ENCODE measurements around the gene SMC4.
"Not testable (repeated sequence)": the region's sequence is repeated elsewhere in the genome, so short reads cannot be mapped to it uniquely, and the experiment has no call there.

The SMC4 gene

GRCh38 chr3:160446522-160447056 lies 47.1 kb downstream of the SMC4 start:
- no peak for DNase-seq

DNA sequence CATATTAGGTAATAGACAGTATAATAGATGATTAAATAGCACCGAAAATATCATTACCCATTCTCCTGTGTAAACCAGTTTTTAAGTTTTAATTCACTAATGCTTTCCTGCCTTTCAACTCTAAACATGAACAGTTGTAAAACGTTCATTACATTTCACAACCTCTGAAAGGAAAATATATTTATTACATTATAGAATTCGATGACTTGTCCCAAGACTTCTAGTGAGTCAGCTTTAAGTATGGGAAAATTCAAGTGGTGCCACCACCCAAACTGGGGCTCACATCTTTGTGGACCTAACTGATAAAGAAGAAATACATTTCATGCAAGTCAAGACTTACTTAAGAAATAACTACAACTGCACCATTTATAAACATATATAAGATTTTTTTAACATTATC lies 48.1 kb downstream of the SMC4 start:
- peak; percentile 70 for DNase-seq

GRCh38 chr3:160448845-160449635 lies 49.6 kb downstream of the SMC4 start:
- DNase-seq = peak; percentile 37

DNA sequence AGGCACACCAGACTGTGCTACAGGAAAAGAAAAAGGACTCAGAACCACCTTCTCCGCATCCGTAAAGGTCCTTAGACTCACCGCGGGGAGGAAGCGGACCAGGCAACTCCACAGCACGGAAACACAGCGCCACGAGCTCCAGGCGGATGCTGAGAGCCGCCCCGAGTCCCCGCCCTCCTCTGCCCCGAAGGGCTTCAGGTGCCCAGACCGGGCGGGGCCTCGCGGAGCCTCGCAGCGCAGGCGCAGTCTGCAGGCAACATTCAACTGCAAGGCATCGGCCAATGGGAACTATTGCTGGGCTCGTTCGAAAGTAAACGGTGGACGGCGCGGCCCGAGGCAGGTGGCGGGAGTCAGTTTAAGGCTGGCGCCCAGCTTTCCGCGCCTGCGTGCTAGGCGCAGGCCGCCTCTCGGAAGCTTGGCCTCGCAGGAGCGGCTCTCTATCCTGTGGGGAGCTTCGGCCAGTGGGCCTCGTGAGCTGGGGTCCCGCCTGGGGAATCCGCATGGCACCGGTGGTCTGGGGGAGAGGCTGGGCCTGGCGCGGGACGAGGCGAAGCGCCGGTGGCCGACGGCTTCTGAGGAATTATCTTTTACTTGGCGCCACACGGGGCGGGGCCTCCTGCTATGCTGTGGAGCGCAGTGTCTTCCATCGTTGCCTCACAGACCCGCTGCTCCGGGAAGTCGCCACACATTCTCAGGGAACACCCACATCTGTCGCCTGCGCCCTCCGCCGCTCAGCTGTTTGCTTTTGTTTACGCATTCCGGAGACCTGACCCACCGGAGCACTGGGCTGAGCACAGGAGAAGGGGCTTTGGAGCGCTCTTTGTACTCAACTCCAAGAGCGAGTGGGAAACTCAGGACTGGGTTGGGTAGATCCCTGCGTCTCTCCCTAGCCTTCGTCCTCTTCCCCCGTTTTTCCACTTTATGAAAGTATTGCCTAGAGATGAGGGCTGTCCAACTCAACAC lies 50.5 kb downstream of the SMC4 start, which contains the start of gene TRIM59:
Gene TRIM59 (minus strand): TSS at position 151 of the 963 bp plus-strand sequence. CDS start 10,603 bp downstream, outside the sequence.
- DNase-seq = peak; percentile 98

GRCh38 chr3:160450846-160451245 lies 51.4 kb downstream of the SMC4 start:
- DNase-seq = peak; percentile 97

DNA sequence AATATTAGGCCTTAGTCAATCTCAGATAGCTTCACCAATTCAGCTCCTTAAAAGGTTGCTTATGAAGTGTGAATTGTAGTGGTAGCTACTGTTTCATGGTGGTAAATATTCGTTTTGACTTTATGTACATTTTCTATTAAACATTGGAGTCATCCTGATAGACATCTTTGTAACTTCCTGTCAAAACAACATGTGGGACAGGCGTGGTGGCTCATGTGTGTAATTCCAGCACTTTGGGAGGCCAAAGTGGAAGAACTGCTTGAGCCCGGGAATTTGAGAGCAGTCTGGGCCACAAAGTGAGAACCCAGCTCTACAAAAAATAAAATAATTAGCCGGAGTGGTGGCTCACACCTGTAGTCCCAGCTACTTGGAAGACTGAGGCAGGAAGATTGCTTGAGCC lies 52.2 kb downstream of the SMC4 start:
- DNase-seq = peak; percentile 64

- DNase-seq = not testable (repeated sequence)
Measured at GRCh38 chr3:160452251-160452650, 52.8 kb downstream of the SMC4 start.

DNA sequence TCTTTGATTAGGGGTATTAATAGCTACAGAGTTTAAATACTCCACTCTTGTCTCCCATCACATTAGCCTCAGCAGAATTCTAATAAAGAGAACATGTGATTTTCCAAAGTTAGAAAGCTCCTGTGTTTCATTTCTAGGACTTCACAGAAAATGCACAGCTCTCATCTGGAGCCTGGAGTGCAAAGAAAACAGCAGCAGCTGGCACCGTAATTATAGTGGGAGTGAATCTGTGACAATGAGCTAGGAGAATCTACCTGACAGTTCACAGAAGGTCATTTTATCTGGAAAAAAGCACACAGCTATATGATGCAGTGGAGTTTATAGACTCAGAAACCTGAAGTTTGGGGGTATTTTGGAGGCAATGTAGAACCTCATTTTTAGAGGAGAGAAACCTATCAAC lies 55.5 kb downstream of the SMC4 start:
- no peak for DNase-seq

GRCh38 chr3:160455846-160456245 lies 56.4 kb downstream of the SMC4 start:
- DNase-seq = no peak

DNA sequence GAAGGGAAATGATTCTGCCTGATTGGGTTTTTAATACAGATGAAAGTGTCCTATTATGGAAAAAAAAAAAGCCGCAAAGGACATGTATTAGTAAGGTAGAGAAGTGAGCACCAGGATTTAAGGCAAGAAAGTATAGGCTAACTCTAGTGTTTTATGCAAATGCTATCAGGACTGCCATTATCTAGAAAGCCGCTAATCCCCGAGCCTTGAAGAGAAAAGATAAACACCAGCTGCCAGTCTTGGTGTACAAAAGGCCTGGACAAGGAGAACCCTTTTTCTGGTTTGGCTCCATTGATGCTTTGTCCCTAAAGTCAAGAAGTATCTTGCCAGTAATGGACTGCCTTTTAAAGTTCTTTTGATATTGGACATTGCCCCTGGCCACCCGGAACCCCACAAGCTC lies 58.7 kb downstream of the SMC4 start:
- no peak for DNase-seq

DNA sequence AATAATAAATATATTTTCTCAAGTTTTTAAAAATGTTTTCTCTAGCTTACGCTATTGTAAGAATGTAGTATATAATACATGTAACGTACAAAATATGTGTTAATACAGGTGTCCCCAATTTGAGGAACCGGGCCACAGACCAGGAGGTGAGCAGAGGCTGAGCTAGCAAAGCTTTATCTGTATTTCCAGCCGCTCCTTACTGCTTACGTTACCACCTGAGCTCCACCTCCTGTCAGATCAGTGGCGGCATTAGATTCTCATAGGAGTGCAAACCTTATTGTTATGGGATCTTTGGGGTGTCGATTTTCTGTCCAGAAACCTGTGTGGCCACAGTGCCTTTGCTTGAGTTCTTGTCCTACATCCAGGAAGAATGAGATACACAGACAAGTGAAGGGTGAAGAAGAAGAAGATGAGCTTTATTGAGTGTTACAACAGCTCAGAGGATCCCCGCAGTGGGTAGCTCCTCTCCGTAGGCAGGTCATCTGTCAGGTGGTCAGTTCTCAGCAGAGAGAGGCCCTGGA lies 60.1 kb downstream of the SMC4 start:
- no peak for DNase-seq

- DNase-seq = no peak
Measured at GRCh38 chr3:160460033-160460432, 60.6 kb downstream of the SMC4 start.

GRCh38 chr3:160464321-160464720 lies 64.9 kb downstream of the SMC4 start:
- DNase-seq = no peak

DNA sequence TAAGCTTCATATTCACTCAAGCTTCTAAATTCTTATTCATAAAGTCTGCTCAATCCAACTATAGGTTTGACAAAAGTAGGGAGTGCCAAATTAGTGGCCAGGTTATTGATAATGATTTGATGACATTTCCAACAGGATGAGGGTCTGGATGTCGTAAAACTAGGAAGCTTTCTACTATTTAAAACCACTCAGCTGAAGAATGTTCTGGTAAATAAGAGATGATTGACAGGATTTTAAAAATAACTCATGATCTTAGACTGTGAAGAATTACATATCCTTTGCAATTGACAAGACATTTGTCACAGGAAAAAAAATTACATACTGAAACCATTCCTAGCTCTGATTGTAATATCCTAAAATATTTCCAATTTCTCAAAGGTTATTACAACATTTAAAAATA lies 65.5 kb downstream of the SMC4 start:
- no peak for DNase-seq

- no peak for DNase-seq
Measured at GRCh38 chr3:160470181-160470580, 70.7 kb downstream of the SMC4 start.

DNA sequence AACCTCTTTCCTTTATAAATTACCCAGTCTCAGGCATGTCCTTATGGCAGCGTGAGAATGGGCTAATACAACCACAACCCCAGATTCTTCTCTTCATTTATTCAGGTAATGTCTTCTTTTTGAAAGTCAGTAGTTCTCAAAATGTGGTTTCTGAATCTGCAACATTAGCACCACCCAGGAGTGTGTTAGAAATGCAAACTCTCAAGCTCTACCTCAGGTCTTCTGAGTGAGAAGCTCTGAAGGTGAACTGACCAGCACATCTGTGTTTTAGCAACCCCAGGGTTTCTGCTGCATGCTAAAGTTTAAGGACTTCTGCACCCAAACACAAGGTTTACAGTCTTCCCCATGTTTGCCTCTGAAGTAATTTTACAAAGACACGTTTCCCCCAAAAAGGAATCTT lies 72.4 kb downstream of the SMC4 start:
- no peak for DNase-seq

- DNase-seq = no peak
Measured at GRCh38 chr3:160472344-160472743, 72.9 kb downstream of the SMC4 start.

- peak; percentile 94 for DNase-seq
Measured at GRCh38 chr3:160473221-160473620, 73.8 kb downstream of the SMC4 start.

DNA sequence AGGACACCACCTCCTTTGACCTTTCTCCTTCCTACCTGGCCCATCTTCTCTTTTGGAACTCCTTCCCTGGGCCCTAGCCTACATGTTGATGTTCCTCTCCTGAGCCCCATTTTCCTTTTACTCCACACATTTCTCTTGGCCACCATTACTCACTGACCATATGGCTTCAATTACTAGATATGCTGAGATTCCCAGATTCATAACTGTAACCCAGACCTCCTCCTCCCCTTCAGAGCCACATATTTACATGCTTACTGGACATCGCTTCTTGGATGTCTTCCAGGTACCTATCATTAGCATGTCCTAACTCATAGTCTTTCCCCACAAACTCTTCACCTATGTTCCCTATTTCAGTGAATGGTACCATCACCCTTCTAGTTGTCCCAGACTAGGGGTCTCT lies 74.5 kb downstream of the SMC4 start:
- DNase-seq = peak; percentile 97

DNA sequence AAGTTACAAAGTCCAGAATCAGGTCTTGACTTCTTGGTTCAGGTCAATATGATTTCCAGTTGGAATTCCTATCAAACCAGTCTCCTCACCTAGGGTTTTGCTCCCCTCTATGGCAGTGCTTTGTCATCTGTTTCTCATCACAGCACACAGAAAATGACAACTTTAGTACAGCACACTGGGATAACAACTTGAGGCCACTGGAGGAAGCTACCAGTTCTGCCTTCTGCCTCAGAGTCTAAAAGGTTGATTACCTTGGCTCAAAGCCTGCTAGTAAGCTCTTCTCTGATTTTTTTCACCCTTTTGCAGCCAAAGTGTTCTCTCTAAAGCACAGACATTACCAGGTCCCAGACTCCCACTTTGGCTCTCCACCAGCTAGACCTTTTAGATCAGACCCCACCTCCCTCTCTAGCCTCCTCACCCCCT lies 75.0 kb downstream of the SMC4 start:
- peak; percentile 84 for DNase-seq

GRCh38 chr3:160475153-160475552 lies 75.7 kb downstream of the SMC4 start:
- no peak for DNase-seq

DNA sequence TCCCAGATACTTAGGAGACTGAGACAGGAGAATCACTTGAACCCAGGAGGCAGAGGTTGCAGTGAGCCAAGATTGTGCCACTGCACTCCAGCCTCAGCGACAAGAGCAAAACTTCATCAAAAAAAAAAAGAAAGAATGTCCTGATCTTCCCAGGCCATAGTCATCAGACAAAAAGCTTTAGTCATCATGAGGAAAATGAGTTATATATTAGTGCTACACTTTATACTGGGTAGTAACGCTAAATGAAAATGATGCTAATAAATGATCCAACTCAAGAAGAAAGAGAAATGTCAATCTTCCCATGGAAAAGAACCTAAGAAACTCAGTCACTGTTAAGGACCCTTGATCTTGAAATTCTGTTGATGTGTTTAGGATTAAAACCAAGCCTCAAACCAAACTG lies 76.4 kb downstream of the SMC4 start:
- peak; percentile 51 for DNase-seq

- DNase-seq = peak; percentile 30
Measured at GRCh38 chr3:160477750-160478149, 78.3 kb downstream of the SMC4 start.
